Endodermal cell (in vitro differentiated cells): Measurements from ENCODE around the gene ZNF121. TPM values are rescaled to one million over a fixed set of nuclear protein-coding genes. Genes with fewer than 3 reads are reported as not detected.
A peak's percentile ranks its signal among the peaks of the same experiment; 100 is the strongest.

ENCODE experiments used
- DNase-seq: peaks from one replicate; pipeline ENCODE4 v3.0.0-alpha.2; 2017
- H3K27ac ChIP-seq: 2 replicates; pipeline ENCODE4 v1.5.1; 2013; ENCODE audit warnings: mild to moderate bottlenecking, low read depth, low read length, moderate library complexity
- H3K27me3 ChIP-seq: 2 replicates; pipeline ENCODE4 v1.6.1; 2013; ENCODE audit warnings: mild to moderate bottlenecking, low read length, moderate library complexity; ENCODE audit not compliant: insufficient read depth, control insufficient read depth, poor library complexity, severe bottlenecking
- H3K36me3 ChIP-seq: 2 replicates; pipeline ENCODE4 v1.7.0; 2013; ENCODE audit warnings: mild to moderate bottlenecking, low read length, moderate library complexity; ENCODE audit not compliant: control insufficient read depth, insufficient read depth
- H3K4me1 ChIP-seq: one replicate; pipeline ENCODE4 v1.7.0; 2013; ENCODE audit warnings: low read length; ENCODE audit not compliant: control insufficient read depth, insufficient read depth
- H3K4me3 ChIP-seq: 2 replicates; pipeline ENCODE4 v1.5.1; 2013; ENCODE audit warnings: mild to moderate bottlenecking, low read length, moderate library complexity
- H3K9ac ChIP-seq: 2 replicates; pipeline ENCODE4 v1.6.1; 2013; ENCODE audit warnings: mild to moderate bottlenecking, low read length, moderate library complexity; ENCODE audit not compliant: poor library complexity, severe bottlenecking; ENCODE audit errors: extremely low read depth
- H3K9me3 ChIP-seq: 2 replicates; pipeline ENCODE4 v1.6.1; 2013; ENCODE audit warnings: mild to moderate bottlenecking, low read length, moderate library complexity; ENCODE audit not compliant: control insufficient read depth
- H3K27ac Mint-ChIP-seq: 2 replicates; pipeline ENCODE4 v1.8.0; 2020; ENCODE audit warnings: mixed read lengths
- H3K27me3 Mint-ChIP-seq: 2 replicates; pipeline ENCODE4 v1.8.0; 2021; ENCODE audit warnings: mild to moderate bottlenecking, mixed read lengths; ENCODE audit not compliant: insufficient read depth
- H3K36me3 Mint-ChIP-seq: 2 replicates; pipeline ENCODE4 v1.8.0; 2020; ENCODE audit warnings: low read depth, mixed read lengths
- H3K4me1 Mint-ChIP-seq: 2 replicates; pipeline ENCODE4 v1.8.0; 2020; ENCODE audit warnings: mixed read lengths
- H3K4me3 Mint-ChIP-seq: 2 replicates; pipeline ENCODE4 v1.8.0; 2020; ENCODE audit warnings: mild to moderate bottlenecking, moderate library complexity, mixed read lengths
- H3K9me3 Mint-ChIP-seq: 2 replicates; pipeline ENCODE4 v1.8.0; 2020; ENCODE audit warnings: mild to moderate bottlenecking, mixed read lengths
- WGBS, 2 experiments: methylation state at CpG; one replicate each; pipeline versions ENCODE4 v1.1.5 to v1.1.7; 2013; ENCODE audit warnings: missing lambda C conversion rate in 2 of 2, mixed read lengths in 1 of 2; ENCODE audit not compliant: insufficient coverage in 1 of 2, insufficient read length in 1 of 2; 5-methylcytosine and 5-hydroxymethylcytosine counted together
- total RNA-seq, 2 donors: library from RNA; stranded (reverse); fragmentation: NEBNext Ultra II Directional in 1 of 2; extraction: Animal tissue kit (Norgen Biotek cat#: 25700) in 1 of 2; gene quantifications; 2 replicates in 1 of 2; 3 replicates in 1 of 2; pipeline ENCODE4 v1.2.1, GENCODE V29; 2021
- TF ChIP-seq, protein P1 (sequence below): fragments of 200-600 bp; sonication (generic); conservative IDR thresholded peaks from 2 replicates; pipeline ENCODE4 v1.5.0; 2021; ENCODE audit warnings: antibody characterized with exemption, mild to moderate bottlenecking

The ZNF121 gene
- total RNA-seq, 2 donors from 2014 or later: 100 to 168 TPM

DNA sequence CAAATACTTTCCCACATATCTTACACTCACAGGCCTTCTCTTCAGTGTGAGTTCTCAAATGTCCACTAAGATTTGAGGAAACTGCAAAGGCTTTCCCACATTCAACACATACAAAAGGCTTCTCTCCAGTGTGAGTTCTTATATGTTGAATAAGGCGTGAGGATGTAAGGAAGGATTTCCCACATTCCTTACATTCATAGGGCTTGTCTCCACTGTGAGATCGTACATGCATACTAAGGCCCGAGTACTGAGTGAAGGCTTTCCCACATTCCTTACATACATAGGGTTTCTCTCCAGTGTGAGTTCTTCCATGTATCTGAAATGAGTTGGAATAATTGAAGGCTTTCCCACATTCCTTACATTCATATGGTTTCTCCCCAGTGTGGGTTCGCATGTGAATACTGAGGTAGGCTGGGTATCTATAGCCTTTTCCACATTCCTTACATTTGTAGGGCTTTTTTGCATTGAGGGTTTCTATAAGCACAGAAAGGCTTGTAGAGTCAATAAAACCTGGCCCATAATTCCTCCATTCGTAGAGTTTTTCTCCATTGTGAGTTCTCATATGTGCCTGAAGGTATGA is 55.5 kb downstream of the ZNF121 start:
- peaks cover 98% of the 10 kb centered on the region for H3K9me3 ChIP-seq
- no peak overlapping the region for H3K9ac ChIP-seq
- Mint-ChIP-seq H3K27me3 (no peaks in the 10 kb centered on the region), H3K4me3 (no peak overlapping the region), H3K36me3 (peaks cover 90% of the 10 kb centered on the region), H3K4me1 (no peaks in the 10 kb centered on the region), H3K9me3 (peaks cover 98% of the 10 kb centered on the region), H3K27ac (no peak overlapping the region)
- no peaks in the 10 kb centered on the region for H3K4me1 ChIP-seq
- WGBS, 2 experiments: 93 to 100% methylated on average over 1 to 4 of the region's 5 CpGs
- no peak for DNase-seq
- H3K4me3 ChIP-seq: peak overlapping the region; percentile 70
- H3K27ac ChIP-seq: no peak overlapping the region
- H3K27me3 ChIP-seq: no peaks in the 10 kb centered on the region
- H3K36me3 ChIP-seq: peaks cover 88% of the 10 kb centered on the region
- TF ChIP-seq, protein P1, sequence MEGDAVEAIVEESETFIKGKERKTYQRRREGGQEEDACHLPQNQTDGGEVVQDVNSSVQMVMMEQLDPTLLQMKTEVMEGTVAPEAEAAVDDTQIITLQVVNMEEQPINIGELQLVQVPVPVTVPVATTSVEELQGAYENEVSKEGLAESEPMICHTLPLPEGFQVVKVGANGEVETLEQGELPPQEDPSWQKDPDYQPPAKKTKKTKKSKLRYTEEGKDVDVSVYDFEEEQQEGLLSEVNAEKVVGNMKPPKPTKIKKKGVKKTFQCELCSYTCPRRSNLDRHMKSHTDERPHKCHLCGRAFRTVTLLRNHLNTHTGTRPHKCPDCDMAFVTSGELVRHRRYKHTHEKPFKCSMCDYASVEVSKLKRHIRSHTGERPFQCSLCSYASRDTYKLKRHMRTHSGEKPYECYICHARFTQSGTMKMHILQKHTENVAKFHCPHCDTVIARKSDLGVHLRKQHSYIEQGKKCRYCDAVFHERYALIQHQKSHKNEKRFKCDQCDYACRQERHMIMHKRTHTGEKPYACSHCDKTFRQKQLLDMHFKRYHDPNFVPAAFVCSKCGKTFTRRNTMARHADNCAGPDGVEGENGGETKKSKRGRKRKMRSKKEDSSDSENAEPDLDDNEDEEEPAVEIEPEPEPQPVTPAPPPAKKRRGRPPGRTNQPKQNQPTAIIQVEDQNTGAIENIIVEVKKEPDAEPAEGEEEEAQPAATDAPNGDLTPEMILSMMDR: no peak

DNA sequence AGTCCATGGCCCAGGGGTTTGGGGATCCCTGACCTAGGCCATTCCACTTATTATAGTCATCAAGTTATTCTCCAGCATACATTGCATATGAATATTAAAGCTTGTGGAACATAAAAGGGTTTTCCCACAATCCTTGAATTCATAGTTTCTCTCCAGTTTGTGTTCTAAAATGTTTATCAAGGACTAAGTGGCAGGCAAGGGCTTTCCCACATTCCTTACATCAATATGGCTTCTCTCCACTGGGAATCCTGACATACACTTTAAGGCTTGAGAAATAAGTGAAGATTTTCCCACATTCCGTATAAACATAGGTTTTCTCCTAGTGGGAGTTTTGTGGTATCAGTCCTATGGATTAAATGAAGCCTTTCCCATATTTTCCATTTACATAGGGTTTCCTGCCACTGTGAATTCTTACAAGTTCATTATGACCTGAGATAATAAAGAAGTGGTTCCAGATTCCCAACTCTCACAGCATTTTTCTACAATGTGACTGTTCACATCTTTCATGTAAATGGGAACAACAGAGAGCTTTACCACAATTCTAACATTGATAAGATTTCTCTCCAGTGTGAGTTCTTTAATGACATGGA is 60.3 kb downstream of the ZNF121 start:
- no peak overlapping the region for H3K4me3 Mint-ChIP-seq
- peaks cover 66% of the 10 kb centered on the region for H3K36me3 Mint-ChIP-seq
- H3K9me3 ChIP-seq: peaks cover 80% of the 10 kb centered on the region
- H3K27ac ChIP-seq: no peak overlapping the region
- peaks cover 56% of the 10 kb centered on the region for H3K36me3 ChIP-seq
- peaks cover 97% of the 10 kb centered on the region for H3K9me3 Mint-ChIP-seq
- H3K4me1 Mint-ChIP-seq: no peaks in the 10 kb centered on the region
- no peaks in the 10 kb centered on the region for H3K27me3 Mint-ChIP-seq
- no peak overlapping the region for H3K27ac Mint-ChIP-seq
- H3K9ac ChIP-seq: no peak overlapping the region
- DNase-seq: no peak
- peak overlapping the region; percentile 70 for H3K4me3 ChIP-seq
- no peaks in the 10 kb centered on the region for H3K27me3 ChIP-seq
- WGBS, 2 experiments: 100% methylated on average over 1 of the region's 1 CpG; no CpG with 5 or more reads in 1 of the 2 experiments
- TF ChIP-seq, protein P1: no peak
- no peaks in the 10 kb centered on the region for H3K4me1 ChIP-seq

Other genes with a start within 250 kb of the ZNF121 start
- gene ZNF177, start 221.5 kb downstream of the ZNF121 start, total RNA-seq: 10 to 100 TPM in 1 of 2 donors, 1 to 10 TPM in 1; 5.6 to 10.6 TPM
- gene ZNF266, start 148.9 kb downstream of the ZNF121 start, total RNA-seq: 10 to 100 TPM; 19.7 to 24.6 TPM
- gene ZNF560, start 85.9 kb downstream of the ZNF121 start, total RNA-seq: not detected
- gene ZNF426, start 45.9 kb downstream of the ZNF121 start, total RNA-seq: 10 to 100 TPM; 26.0 to 30.0 TPM
- gene ZNF561, start 36.7 kb upstream of the ZNF121 start, total RNA-seq: 10 to 100 TPM; 51.0 to 57.2 TPM
- gene ZNF562, start 90.6 kb upstream of the ZNF121 start, total RNA-seq: 10 to 100 TPM in 1 of 2 donors, 1 to 10 TPM in 1; 1.9 to 15.5 TPM
- 10 to 100 TPM; 12.3 to 23.6 TPM for gene ZNF846, start 184.2 kb upstream of the ZNF121 start, total RNA-seq
- gene FBXL12, start 234.6 kb upstream of the ZNF121 start, total RNA-seq: 10 to 100 TPM; 28.3 to 28.8 TPM
- gene UBL5, start 243.4 kb upstream of the ZNF121 start, total RNA-seq: 100 to 1,000 TPM; 415 to 506 TPM